RWPE2 (cell line): ENCODE measurements around the gene RGS1.

Source experiments
- ATAC-seq: fragments of 200-7000 bp; cut with Tn5 transposase; 3 replicates; pipeline ENCODE4 v1.9.1; 2021; ENCODE audit warnings: low read depth
- DNase-seq: peaks from one replicate; pipeline ENCODE4 v3.0.0-alpha.2; 2020; ENCODE audit warnings: low spot score
- H3K27ac ChIP-seq: fragments of 450-650 bp; 2 replicates; pipeline ENCODE4 v1.5.1; 2017; ENCODE audit warnings: mild to moderate bottlenecking; ENCODE audit not compliant: poor library complexity, severe bottlenecking
- H3K27me3 ChIP-seq: fragments of 250-450 bp; sonication (Bioruptor Pico); 2 replicates; pipeline ENCODE4 v1.5.1; 2021; ENCODE audit warnings: mild to moderate bottlenecking, moderate library complexity; ENCODE audit not compliant: insufficient read depth, poor library complexity, severe bottlenecking
- H3K36me3 ChIP-seq: fragments of 250-450 bp; sonication (Bioruptor Pico); 2 replicates; pipeline ENCODE4 v1.5.1; 2020; ENCODE audit warnings: low read depth, mild to moderate bottlenecking, moderate library complexity
- H3K4me1 ChIP-seq: fragments of 250-450 bp; sonication (Bioruptor Pico); 2 replicates; pipeline ENCODE4 v1.5.1; 2021; ENCODE audit warnings: mild to moderate bottlenecking, moderate library complexity; ENCODE audit not compliant: insufficient read depth, poor library complexity, severe bottlenecking
- H3K4me3 ChIP-seq: fragments of 250-450 bp; sonication (Bioruptor Pico); 2 replicates; pipeline ENCODE4 v1.5.1; 2021; ENCODE audit warnings: mild to moderate bottlenecking, moderate library complexity; ENCODE audit not compliant: severe bottlenecking
- H3K9me3 ChIP-seq: fragments of 250-450 bp; sonication (Bioruptor Pico); 2 replicates; pipeline ENCODE4 v1.5.1; 2021; ENCODE audit warnings: mild to moderate bottlenecking, moderate library complexity; ENCODE audit not compliant: severe bottlenecking
- CTCF ChIP-seq: fragments of 450-650 bp; IDR thresholded peaks from one replicate; pipeline ENCODE4 v1.5.1; 2017; ENCODE audit warnings: mild to moderate bottlenecking, moderate library complexity; ENCODE audit not compliant: poor library complexity, severe bottlenecking

The RGS1 gene

GRCh38 chr1:192552760-192553191 is 22.8 kb upstream of the RGS1 start:
- Histone ChIP-seq H3K4me1 (peaks cover 4% of the 10 kb centered on the region), H3K27me3 (no peaks in the 10 kb centered on the region), H3K27ac (no peak overlapping the region), H3K36me3 (no peaks in the 10 kb centered on the region), H3K9me3 (no peaks in the 10 kb centered on the region), H3K4me3 (no peak overlapping the region)
- no peak for ATAC-seq
- no peak for TF ChIP-seq CTCF
- no peak for DNase-seq

- no peak overlapping the region for H3K27ac ChIP-seq
- ATAC-seq (no peak), DNase-seq (no peak)
- no peak overlapping the region for H3K4me3 ChIP-seq
- H3K9me3 ChIP-seq: no peaks in the 10 kb centered on the region
- H3K4me1 ChIP-seq: peaks cover 5% of the 10 kb centered on the region
- no peaks in the 10 kb centered on the region for H3K36me3 ChIP-seq
- no peaks in the 10 kb centered on the region for H3K27me3 ChIP-seq
- TF ChIP-seq CTCF: no peak
Measured at GRCh38 chr1:192553741-192554140, 21.8 kb upstream of the RGS1 start.

GRCh38 chr1:192554904-192555303 is 20.7 kb upstream of the RGS1 start:
- DNase-seq (no peak), ATAC-seq (no peak)
- no peaks in the 10 kb centered on the region for H3K36me3 ChIP-seq
- TF ChIP-seq CTCF: no peak
- H3K27ac ChIP-seq: no peak overlapping the region
- H3K9me3 ChIP-seq: no peaks in the 10 kb centered on the region
- H3K4me3 ChIP-seq: no peak overlapping the region
- no peaks in the 10 kb centered on the region for H3K27me3 ChIP-seq
- peaks cover 15% of the 10 kb centered on the region for H3K4me1 ChIP-seq

- Histone ChIP-seq H3K4me3 (no peak overlapping the region), H3K36me3 (no peaks in the 10 kb centered on the region), H3K9me3 (no peaks in the 10 kb centered on the region), H3K27ac (no peak overlapping the region), H3K4me1 (peaks cover 20% of the 10 kb centered on the region), H3K27me3 (no peaks in the 10 kb centered on the region)
- ATAC-seq (no peak), DNase-seq (no peak)
- no peak for TF ChIP-seq CTCF
Measured at GRCh38 chr1:192555399-192555798, 20.2 kb upstream of the RGS1 start.

GRCh38 chr1:192557841-192558595 is 17.6 kb upstream of the RGS1 start:
- DNase-seq (no peak), ATAC-seq (no peak)
- TF ChIP-seq CTCF: no peak
- H3K4me3 ChIP-seq: no peak overlapping the region
- no peaks in the 10 kb centered on the region for H3K9me3 ChIP-seq
- no peaks in the 10 kb centered on the region for H3K36me3 ChIP-seq
- H3K27ac ChIP-seq: peak overlapping the region; percentile 86
- no peaks in the 10 kb centered on the region for H3K27me3 ChIP-seq
- peaks cover 17% of the 10 kb centered on the region for H3K4me1 ChIP-seq
